Right lobe of liver (tissue), 6 donors: ENCODE measurements around the gene NKAPL. TPM values are rescaled to one million over a fixed set of nuclear protein-coding genes. Genes with fewer than 3 reads are reported as not detected.

Experiments used
- ATAC-seq, 4 donors: fragments of 200-7000 bp; cut with Tn5 transposase; one replicate each; pipeline ENCODE4 v1.9.1; 2020; ENCODE audit warnings: mild to moderate bottlenecking in 4 of 4, moderate library complexity in 4 of 4
- DNase-seq, 3 donors: peaks; one replicate each; pipeline ENCODE4 v3.0.0-alpha.2; 2020
- H3K27ac ChIP-seq, 3 donors: fragments of 200-600 bp; one replicate each; pipeline ENCODE4 v1.8.0; 2022
- H3K27me3 ChIP-seq, 2 donors: fragments of 200-600 bp; one replicate each; pipeline ENCODE4 v1.8.0; 2022
- H3K36me3 ChIP-seq, 4 donors: fragments of 200-600 bp; sonication (generic) in 1 of 4; one replicate each; pipeline versions ENCODE4 v1.5.1 to v1.8.0; 2017 to 2022; ENCODE audit warnings: control low read depth in 1 of 4
- H3K4me1 ChIP-seq, 4 donors: fragments of 200-600 bp; sonication (generic) in 1 of 4; one replicate each; pipeline versions ENCODE4 v1.5.1 to v1.8.0; 2017 to 2022; ENCODE audit warnings: control low read depth in 1 of 4
- H3K4me3 ChIP-seq, 3 donors: fragments of 200-600 bp; one replicate each; pipeline ENCODE4 v1.8.0; 2022
- H3K9me3 ChIP-seq, 4 donors: fragments of 200-600 bp; sonication (generic) in 1 of 4; one replicate each; pipeline versions ENCODE4 v1.5.1 to v1.8.0; 2017 to 2022; ENCODE audit warnings: control low read depth in 1 of 4
- CTCF ChIP-seq, 4 donors: fragments of 200-600 bp in 3 of 4; fragments of 450-650 bp in 1 of 4; IDR thresholded peaks; one replicate each; pipeline versions ENCODE4 v1.5.1 to v1.8.0; 2016 to 2022; ENCODE audit warnings: antibody characterized with exemption in 4 of 4, mild to moderate bottlenecking in 2 of 4
- POLR2A ChIP-seq: fragments of 450-650 bp; IDR thresholded peaks from one replicate; pipeline ENCODE4 v1.6.1; 2017; ENCODE audit warnings: antibody characterized with exemption, mild to moderate bottlenecking
- WGBS: methylation state at CpG from one replicate; pipeline ENCODE4 v1.1.6; 2018; ENCODE audit warnings: low coverage, low lambda C conversion rate; ENCODE audit not compliant: insufficient coverage; ENCODE audit errors: missing lambda C conversion rate; 5-methylcytosine and 5-hydroxymethylcytosine counted together
- intact Hi-C, 2 donors: fragments of 100-400 bp; cut with DNase I; formaldehyde crosslinking; loops; one replicate each; pipeline versions ENCODE4 v1.11.2 to v1.14.1; 2022
- total RNA-seq, 6 experiments: library from RNA; depleted of rRNA in 2 of 6; stranded (reverse); fragments of >200 nt in 2 of 6; fragmentation: NEBNext Ultra II Directional in 3 of 6; extraction: Animal tissue kit (Norgen Biotek cat#: 25700) in 3 of 6; gene quantifications; one replicate each; pipeline versions ENCODE4 v1.1.0 to v1.2.4, GENCODE V29; 2016 to 2023
- donor health status: DM: no; HTN: yes; CAD: no.
- donor health status: DM: no; HTN: no; CAD: no.
- donor health status: DM: no; HTN: no; CAD: no.
- donor health status: DM: no; HTN: yes; CAD: no.
- donor health status: DM: no; HTN: yes; CAD: no.

The NKAPL gene
- total RNA-seq, 6 experiments from 2014 or later: 0.15 to 1.0 (median 0.36) TPM

DNA sequence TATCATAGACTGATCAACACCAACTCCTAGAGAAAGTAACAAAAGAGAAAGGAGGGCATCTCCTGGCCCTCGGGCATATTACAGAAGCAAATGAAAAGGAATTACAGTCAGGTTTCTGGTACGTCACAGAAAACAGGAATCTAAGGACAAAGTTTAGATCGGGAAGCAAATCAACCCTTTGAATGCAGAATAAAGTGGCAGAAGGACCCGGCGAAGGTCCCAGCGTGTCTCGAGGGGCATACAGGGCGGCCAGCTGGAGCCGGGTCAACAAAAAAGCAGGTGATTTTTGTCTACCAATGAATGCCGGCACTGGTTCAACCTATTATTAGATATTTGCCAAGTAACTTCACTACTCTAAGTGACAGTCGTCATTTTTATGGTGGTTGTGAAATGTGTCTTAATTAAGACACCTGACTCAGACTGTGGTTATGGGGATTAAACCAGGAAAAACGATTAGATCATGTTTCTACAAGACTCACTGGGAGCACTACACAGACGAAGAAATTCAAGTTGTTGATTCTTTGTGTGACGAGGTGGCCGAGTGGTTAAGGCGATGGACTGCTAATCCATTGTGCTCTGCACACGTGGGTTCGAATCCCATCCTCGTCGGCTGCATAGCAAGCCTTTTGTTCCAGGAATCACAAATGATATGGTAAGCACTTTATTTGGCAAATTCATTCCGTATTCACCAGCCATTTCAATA is 46.4 kb upstream of the NKAPL start:
- Histone ChIP-seq H3K4me1 (peaks cover 0 to 7% (median 2%) of the 10 kb centered on the region in 4 donors), H3K27me3 (peaks cover 6 to 48% of the 10 kb centered on the region in 2 donors), H3K9me3 (no peaks in the 10 kb centered on the region), H3K4me3 (peak overlapping the region in 1 of 3 donors; percentile 7), H3K27ac (no peak overlapping the region), H3K36me3 (no peaks in the 10 kb centered on the region)
- peak in 1 of 3 donors; percentile 23 for DNase-seq
- peak in 3 of 4 donors; percentile 28 to 62 (median 29) for ATAC-seq
- TF ChIP-seq POLR2A (no peak), CTCF (IDR thresholded peaks at IDR 0.05) (no peak)
- WGBS: 2% methylated on average over 21 of the region's 21 CpGs
- intact Hi-C loops: no loop called here

DNA sequence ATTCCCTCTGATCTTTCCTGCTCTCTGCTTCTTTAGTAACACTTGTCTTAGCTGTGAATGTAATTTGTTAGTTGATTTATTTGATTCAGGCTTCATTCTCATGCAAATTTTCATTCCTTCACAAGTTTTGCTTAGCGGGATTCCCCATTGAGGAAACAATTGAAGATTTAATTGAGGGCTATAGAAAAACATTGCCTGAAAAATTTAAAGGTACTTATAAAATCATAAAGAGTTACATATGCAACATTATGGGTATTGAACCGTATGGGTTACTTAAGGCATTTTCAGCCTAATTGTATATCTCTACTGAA is 45.9 kb upstream of the NKAPL start:
- intact Hi-C loops: no loop called here
- ATAC-seq (no peak), DNase-seq (no peak)
- Histone ChIP-seq H3K27me3 (peaks cover 2 to 44% of the 10 kb centered on the region in 2 donors), H3K9me3 (no peaks in the 10 kb centered on the region), H3K4me1 (peaks cover 0 to 7% (median 2%) of the 10 kb centered on the region in 4 donors), H3K27ac (no peak overlapping the region), H3K36me3 (no peaks in the 10 kb centered on the region), H3K4me3 (no peak overlapping the region)
- WGBS: 14% methylated on average over 2 of the region's 2 CpGs
- TF ChIP-seq POLR2A (no peak), CTCF (IDR thresholded peaks at IDR 0.05) (no peak)

DNA sequence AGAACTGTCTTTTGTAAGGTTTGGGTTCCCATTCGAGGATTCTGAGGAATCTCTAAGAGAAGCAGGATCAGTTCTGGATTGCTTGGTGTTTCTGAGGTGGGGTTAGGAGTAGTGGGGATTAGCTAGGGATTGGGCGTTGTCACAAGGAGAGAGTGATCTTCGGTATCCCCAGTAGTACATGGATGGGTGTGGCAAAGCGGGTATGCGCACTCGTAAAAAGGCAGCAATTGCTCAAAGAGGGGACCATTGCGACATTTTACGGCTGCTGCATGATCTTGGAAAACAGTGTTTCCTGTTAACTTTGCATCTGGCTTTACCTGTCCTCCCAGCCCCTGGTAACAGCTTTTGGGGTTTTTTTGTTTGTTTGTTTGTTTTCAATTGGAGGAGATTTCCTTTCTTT is 43.7 kb upstream of the NKAPL start:
- ATAC-seq (no peak), DNase-seq (no peak)
- Histone ChIP-seq H3K36me3 (no peaks in the 10 kb centered on the region), H3K4me1 (peaks cover 0 to 7% (median 2%) of the 10 kb centered on the region in 4 donors), H3K9me3 (no peaks in the 10 kb centered on the region), H3K27me3 (peaks cover 0 to 22% of the 10 kb centered on the region in 2 donors), H3K4me3 (no peak overlapping the region), H3K27ac (no peak overlapping the region)
- TF ChIP-seq POLR2A (no peak), CTCF (IDR thresholded peaks at IDR 0.05) (no peak)
- intact Hi-C loops: no loop called here
- 39% methylated on average over 8 of the region's 8 CpGs for WGBS

- no peak overlapping the region for H3K27ac ChIP-seq
- no peaks in the 10 kb centered on the region for H3K36me3 ChIP-seq
- H3K4me3 ChIP-seq: no peak overlapping the region
- intact Hi-C loops: no loop called here
- H3K9me3 ChIP-seq: no peaks in the 10 kb centered on the region
- H3K27me3 ChIP-seq: no peaks in the 10 kb centered on the region
- TF ChIP-seq POLR2A (no peak), CTCF (IDR thresholded peaks at IDR 0.05) (no peak)
- ATAC-seq (no peak), DNase-seq (no peak)
- peaks cover 0 to 2% (median 0%) of the 10 kb centered on the region in 4 donors for H3K4me1 ChIP-seq
- 100% methylated on average over 1 of the region's 12 CpGs for WGBS
Measured at GRCh38 chr6:28217890-28218289, 41.2 kb upstream of the NKAPL start.
